Adipocyte (in vitro differentiated cells): Measurements from ENCODE around the gene GRIN1.

ENCODE experiments used
- DNase-seq: peaks from one replicate; pipeline ENCODE4 v3.0.0-alpha.2; 2015; ENCODE audit warnings: low read depth
- H3K27me3 ChIP-seq: replicated peaks from 2 replicates; pipeline ENCODE4 v1.7.0; 2013; ENCODE audit warnings: mild to moderate bottlenecking, low read length, moderate library complexity; ENCODE audit not compliant: control insufficient read depth, insufficient read depth
- H3K36me3 ChIP-seq: 2 replicates; pipeline ENCODE4 v1.7.0; 2013; ENCODE audit warnings: low read length, mild to moderate bottlenecking, moderate library complexity; ENCODE audit not compliant: control insufficient read depth, insufficient read depth, severe bottlenecking
- H3K4me1 ChIP-seq: 2 replicates; pipeline ENCODE4 v1.7.0; 2013; ENCODE audit warnings: mild to moderate bottlenecking, low read length, moderate library complexity; ENCODE audit not compliant: control insufficient read depth, insufficient read depth
- H3K4me3 ChIP-seq: 2 replicates; pipeline ENCODE4 v1.7.0; 2013; ENCODE audit warnings: mild to moderate bottlenecking, low read length, moderate library complexity
- H3K9ac ChIP-seq: 2 replicates; pipeline ENCODE4 v1.7.0; 2013; ENCODE audit warnings: mild to moderate bottlenecking, low read length, moderate library complexity
- H3K9me3 ChIP-seq: 2 replicates; pipeline ENCODE4 v1.7.0; 2013; ENCODE audit warnings: mild to moderate bottlenecking, low read length, moderate library complexity; ENCODE audit not compliant: control insufficient read depth

The GRIN1 gene

GRCh38 chr9:137136881-137137607, 1.9 kb upstream of the GRIN1 start:
- peaks cover 45% of the 10 kb centered on the region for H3K27me3 ChIP-seq
- no peak overlapping the region for H3K9ac ChIP-seq
- DNase-seq = no peak
- no peaks in the 10 kb centered on the region for H3K36me3 ChIP-seq
- H3K4me1 ChIP-seq = no peaks in the 10 kb centered on the region
- H3K9me3 ChIP-seq = no peaks in the 10 kb centered on the region
- no peak overlapping the region for H3K4me3 ChIP-seq

GRCh38 chr9:137138058-137138721, 764 bp upstream of the GRIN1 start:
- Histone ChIP-seq H3K36me3 (no peaks in the 10 kb centered on the region), H3K9ac (no peak overlapping the region), H3K4me3 (no peak overlapping the region), H3K4me1 (no peaks in the 10 kb centered on the region), H3K9me3 (no peaks in the 10 kb centered on the region), H3K27me3 (peaks cover 54% of the 10 kb centered on the region)
- DNase-seq = no peak

DNA sequence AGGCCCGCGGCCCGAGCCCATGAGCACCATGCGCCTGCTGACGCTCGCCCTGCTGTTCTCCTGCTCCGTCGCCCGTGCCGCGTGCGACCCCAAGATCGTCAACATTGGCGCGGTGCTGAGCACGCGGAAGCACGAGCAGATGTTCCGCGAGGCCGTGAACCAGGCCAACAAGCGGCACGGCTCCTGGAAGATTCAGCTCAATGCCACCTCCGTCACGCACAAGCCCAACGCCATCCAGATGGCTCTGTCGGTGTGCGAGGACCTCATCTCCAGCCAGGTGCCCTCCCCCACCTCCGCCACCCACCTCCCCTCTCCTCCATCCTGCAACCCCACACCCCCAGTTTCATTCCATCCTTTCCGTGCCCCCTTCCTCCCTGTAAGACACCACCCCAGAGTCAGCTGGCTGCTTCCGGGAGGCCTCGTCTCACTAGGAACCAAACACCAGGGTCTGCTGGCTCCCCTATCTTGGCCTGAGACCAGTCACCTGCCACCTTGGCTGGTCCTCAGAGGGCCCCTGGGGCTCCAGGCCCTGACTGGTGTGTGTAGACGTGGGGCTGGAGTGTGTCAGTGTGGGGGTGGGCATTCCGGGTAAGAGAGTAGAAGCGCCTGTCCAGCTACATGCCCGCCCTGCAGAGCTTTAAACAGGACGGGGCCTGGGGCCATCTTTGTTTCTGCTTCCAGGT, 655 bp downstream of the GRIN1 start:
- Histone ChIP-seq H3K4me3 (no peak overlapping the region), H3K36me3 (no peaks in the 10 kb centered on the region), H3K27me3 (peaks cover 59% of the 10 kb centered on the region), H3K4me1 (no peaks in the 10 kb centered on the region), H3K9me3 (no peaks in the 10 kb centered on the region), H3K9ac (no peak overlapping the region)
- no peak for DNase-seq

- no peaks in the 10 kb centered on the region for H3K36me3 ChIP-seq
- no peak overlapping the region for H3K9ac ChIP-seq
- no peaks in the 10 kb centered on the region for H3K4me1 ChIP-seq
- DNase-seq = no peak
- H3K9me3 ChIP-seq = no peaks in the 10 kb centered on the region
- H3K27me3 ChIP-seq = peaks cover 59% of the 10 kb centered on the region
- no peak overlapping the region for H3K4me3 ChIP-seq
Measured at GRCh38 chr9:137140151-137141012, 1.4 kb downstream of the GRIN1 start.

DNA sequence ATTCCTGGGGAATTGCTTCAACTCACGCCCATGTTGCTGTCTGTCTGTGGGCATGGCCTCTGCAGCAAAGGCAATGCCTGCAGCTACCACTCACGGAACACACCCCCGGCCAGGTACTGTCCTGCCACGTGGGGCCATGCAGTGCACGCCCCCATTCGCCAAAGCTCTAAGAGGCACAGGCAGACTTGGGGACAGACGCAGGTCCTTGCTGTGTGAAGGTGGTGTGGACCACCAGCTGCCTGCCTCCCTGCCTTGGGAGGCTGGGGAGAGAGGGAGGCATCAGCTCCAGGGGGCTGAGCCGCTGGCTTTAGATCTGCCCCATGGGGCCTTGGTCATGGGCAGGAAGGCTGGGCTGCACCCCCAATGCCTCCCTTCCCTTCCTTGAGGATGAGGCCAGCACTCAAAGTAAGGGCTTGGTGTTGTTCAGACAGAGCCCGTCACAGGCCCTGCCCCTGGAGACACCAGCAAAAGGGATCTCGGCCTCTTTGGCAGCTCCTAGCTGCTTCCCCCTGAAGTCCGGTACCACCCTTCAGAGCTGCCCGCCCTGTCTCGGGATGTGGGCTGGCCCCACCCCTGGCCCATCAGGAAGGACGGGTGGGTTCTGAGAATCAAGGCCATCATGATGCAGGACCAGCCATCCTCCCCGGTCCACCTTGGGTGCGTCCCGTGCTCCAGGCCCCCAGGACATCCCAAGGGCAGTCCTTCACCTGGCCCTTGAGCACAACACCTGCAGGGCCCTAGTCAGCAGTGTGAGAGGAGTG, 2.3 kb downstream of the GRIN1 start:
- no peak overlapping the region for H3K9ac ChIP-seq
- no peak overlapping the region for H3K4me3 ChIP-seq
- no peaks in the 10 kb centered on the region for H3K9me3 ChIP-seq
- H3K4me1 ChIP-seq = no peaks in the 10 kb centered on the region
- DNase-seq = no peak
- no peaks in the 10 kb centered on the region for H3K36me3 ChIP-seq
- peaks cover 54% of the 10 kb centered on the region for H3K27me3 ChIP-seq

- no peak for DNase-seq
- Histone ChIP-seq H3K9me3 (no peaks in the 10 kb centered on the region), H3K27me3 (peaks cover 55% of the 10 kb centered on the region), H3K4me3 (no peak overlapping the region), H3K36me3 (no peaks in the 10 kb centered on the region), H3K9ac (no peak overlapping the region), H3K4me1 (no peaks in the 10 kb centered on the region)
Measured at GRCh38 chr9:137141976-137142936, 3.3 kb downstream of the GRIN1 start.

GRCh38 chr9:137143459-137143858, 4.5 kb downstream of the GRIN1 start:
- peaks cover 54% of the 10 kb centered on the region for H3K27me3 ChIP-seq

GRCh38 chr9:137145731-137146526, 7.0 kb downstream of the GRIN1 start:
- no peak for DNase-seq
- H3K9ac ChIP-seq = no peak overlapping the region

More at GRCh38 chr9:137143459-137143858, 4.5 kb downstream of the GRIN1 start:
- H3K36me3 ChIP-seq = no peaks in the 10 kb centered on the region
- no peak for DNase-seq
- H3K9ac ChIP-seq = no peak overlapping the region
- no peak overlapping the region for H3K4me3 ChIP-seq
- H3K4me1 ChIP-seq = no peaks in the 10 kb centered on the region
- no peaks in the 10 kb centered on the region for H3K9me3 ChIP-seq

GRCh38 chr9:137146527-137146918, 7.6 kb downstream of the GRIN1 start:
- H3K36me3 ChIP-seq = no peaks in the 10 kb centered on the region
- no peaks in the 10 kb centered on the region for H3K4me1 ChIP-seq
- no peak for DNase-seq
- H3K4me3 ChIP-seq = no peak overlapping the region
- no peaks in the 10 kb centered on the region for H3K9me3 ChIP-seq
- peaks cover 32% of the 10 kb centered on the region for H3K27me3 ChIP-seq
- H3K9ac ChIP-seq = no peak overlapping the region

More at GRCh38 chr9:137145731-137146526, 7.0 kb downstream of the GRIN1 start:
- no peak overlapping the region for H3K4me3 ChIP-seq
- H3K27me3 ChIP-seq = peaks cover 38% of the 10 kb centered on the region
- H3K4me1 ChIP-seq = no peaks in the 10 kb centered on the region
- H3K9me3 ChIP-seq = no peaks in the 10 kb centered on the region
- no peaks in the 10 kb centered on the region for H3K36me3 ChIP-seq
